ENCODE data around the gene ATP5F1A.
"Not testable (repeated sequence)": the region's sequence is repeated elsewhere in the genome, so short reads cannot be mapped to it uniquely, and the experiment has no call there.

ATP5F1A gene

GRCh38 chr18:46097801-46098615 is at the start of gene ATP5F1A:
ATP5F1A (minus strand) TSS chr18:46098296; CDS start chr18:46098231, 65 bp downstream.
- peak; percentile 77 for DNase-seq

GRCh38 chr18:46141199-46141598 is 43.1 kb upstream of the ATP5F1A start:
- DNase-seq, result peak; percentile 65

GRCh38 chr18:46140173-46140572 is 42.1 kb upstream of the ATP5F1A start:
- no peak for DNase-seq

- DNase-seq, result no peak
These were observed 37.0 kb upstream of the ATP5F1A start for GRCh38 chr18:46134920-46135675.

GRCh38 chr18:46133534-46133933 is 35.4 kb upstream of the ATP5F1A start:
- DNase-seq, result no peak

- not testable (repeated sequence) for DNase-seq
These were observed 32.5 kb upstream of the ATP5F1A start for GRCh38 chr18:46130549-46130948.

- DNase-seq, result no peak
These were observed 32.0 kb upstream of the ATP5F1A start for GRCh38 chr18:46130061-46130460.

- not testable (repeated sequence) for DNase-seq
These were observed 28.5 kb upstream of the ATP5F1A start for GRCh38 chr18:46126625-46127024.

- no peak for DNase-seq
These were observed 15.7 kb upstream of the ATP5F1A start for GRCh38 chr18:46113751-46114150.

GRCh38 chr18:46110406-46110805 is 12.3 kb upstream of the ATP5F1A start:
- DNase-seq, result no peak

GRCh38 chr18:46109386-46109785 is 11.3 kb upstream of the ATP5F1A start:
- DNase-seq, result no peak

- DNase-seq, result peak; percentile 76
These were observed 6.2 kb upstream of the ATP5F1A start, which contains the start of gene HAUS1 for GRCh38 chr18:46104128-46104911. HAUS1 (plus strand) TSS chr18:46104385; CDS start chr18:46104412, 27 bp downstream.

GRCh38 chr18:46099463-46099862 is 1.4 kb upstream of the ATP5F1A start:
- no peak for DNase-seq

GRCh38 chr18:46098616-46098933 is 479 bp upstream of the ATP5F1A start:
- no peak for DNase-seq

- DNase-seq, result no peak
These were observed 680 bp downstream of the ATP5F1A start for GRCh38 chr18:46097431-46097800.

- DNase-seq, result no peak
These were observed 1.3 kb downstream of the ATP5F1A start for GRCh38 chr18:46096651-46097300.

GRCh38 chr18:46095532-46095931 is 2.6 kb downstream of the ATP5F1A start:
- DNase-seq, result no peak

GRCh38 chr18:46088501-46088900 is 9.6 kb downstream of the ATP5F1A start:
- not testable (repeated sequence) for DNase-seq

GRCh38 chr18:46084431-46084830 is 13.7 kb downstream of the ATP5F1A start:
- DNase-seq, result no peak

GRCh38 chr18:46080156-46080555 is 17.9 kb downstream of the ATP5F1A start:
- no peak for DNase-seq

GRCh38 chr18:46079336-46079735 is 18.8 kb downstream of the ATP5F1A start:
- no peak for DNase-seq

GRCh38 chr18:46073474-46074331 is 24.4 kb downstream of the ATP5F1A start:
- DNase-seq, result peak; percentile 64

Data from MV-4-11 (cell line).